Inflammatory macrophage treated with lipopolysaccharide for 4 hours (primary cell): ENCODE measurements around the gene SDK2.
A peak's percentile ranks its signal among the peaks of the same experiment; 100 is the strongest.

Experiments
- DNase-seq: peaks from one replicate; pipeline ENCODE4 v3.0.0-alpha.2; 2020

The SDK2 gene

DNA sequence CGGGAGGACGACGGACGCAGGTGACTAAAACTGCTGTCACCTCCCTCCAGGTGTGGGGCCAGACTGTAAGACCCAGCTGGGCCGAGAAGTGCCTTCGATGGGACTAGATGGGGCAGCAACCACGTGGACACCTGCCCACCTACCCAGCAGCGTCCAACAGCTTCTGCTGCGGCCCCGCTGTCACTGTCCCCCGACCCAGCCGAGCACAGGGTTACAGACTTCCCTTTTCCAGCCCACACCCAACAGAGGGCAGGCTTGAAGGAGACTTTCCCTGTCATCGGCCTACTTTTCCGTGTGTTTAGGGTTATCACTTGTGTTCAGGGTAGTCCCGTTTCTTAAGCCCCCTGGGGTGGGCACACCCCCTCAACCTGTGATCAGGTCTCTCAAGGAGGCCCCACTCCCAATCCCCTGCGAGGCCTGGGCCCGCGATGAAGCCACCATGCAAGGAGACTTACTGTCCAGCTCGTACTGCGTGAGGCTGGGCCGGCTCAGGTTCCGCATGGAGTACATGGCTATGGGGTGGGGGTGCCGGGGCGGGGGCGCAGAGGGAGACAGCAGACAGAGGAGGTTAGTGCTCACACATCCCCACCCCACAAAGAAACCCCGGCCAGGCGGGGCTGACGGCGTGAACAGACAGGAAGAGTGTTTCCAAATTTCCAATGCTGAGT lies 263.7 kb downstream of the SDK2 start:
- DNase-seq, result no peak

- DNase-seq, result no peak
These were observed 264.4 kb downstream of the SDK2 start for GRCh38 chr17:73379826-73380225.

GRCh38 chr17:73378974-73379470 lies 265.2 kb downstream of the SDK2 start:
- DNase-seq, result no peak

DNA sequence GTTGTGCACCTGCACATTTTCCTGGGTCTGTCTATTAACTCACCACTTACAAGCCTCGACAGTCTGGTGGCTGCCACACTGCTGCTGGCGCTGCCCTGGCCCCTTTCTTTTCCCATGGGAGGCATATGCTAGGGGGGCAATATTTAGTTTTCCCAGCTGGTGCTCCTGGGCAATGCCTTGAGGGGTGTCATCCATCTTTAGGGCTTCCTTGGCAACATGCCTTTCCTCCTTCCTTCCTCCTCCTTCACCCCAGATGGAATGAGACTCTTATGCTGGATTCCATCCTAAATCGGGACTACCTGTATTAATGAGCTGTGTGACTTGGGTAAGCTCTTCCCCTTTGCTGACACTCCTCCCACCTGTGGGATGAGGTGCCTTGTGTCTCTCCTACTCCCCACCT lies 267.6 kb downstream of the SDK2 start:
- no peak for DNase-seq

DNA sequence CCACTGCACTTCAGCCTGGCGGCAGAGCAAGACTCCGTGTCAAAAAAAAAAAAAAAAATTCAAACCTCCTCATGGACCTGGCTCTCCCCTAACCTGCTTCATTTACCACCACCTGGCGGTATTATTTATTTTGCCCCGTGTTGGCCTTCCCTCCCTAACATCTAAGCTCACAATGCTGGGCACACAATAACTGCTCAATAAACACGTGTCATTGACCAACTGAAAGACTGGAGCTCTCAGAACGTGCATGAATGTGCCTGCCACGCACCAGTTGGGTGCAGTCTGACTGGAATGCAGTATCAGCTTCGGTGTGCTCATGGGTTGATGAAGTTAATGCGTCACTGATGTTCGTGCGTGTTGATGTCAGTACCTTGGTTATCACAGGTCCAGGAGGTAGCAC lies 268.1 kb downstream of the SDK2 start:
- no peak for DNase-seq

DNA sequence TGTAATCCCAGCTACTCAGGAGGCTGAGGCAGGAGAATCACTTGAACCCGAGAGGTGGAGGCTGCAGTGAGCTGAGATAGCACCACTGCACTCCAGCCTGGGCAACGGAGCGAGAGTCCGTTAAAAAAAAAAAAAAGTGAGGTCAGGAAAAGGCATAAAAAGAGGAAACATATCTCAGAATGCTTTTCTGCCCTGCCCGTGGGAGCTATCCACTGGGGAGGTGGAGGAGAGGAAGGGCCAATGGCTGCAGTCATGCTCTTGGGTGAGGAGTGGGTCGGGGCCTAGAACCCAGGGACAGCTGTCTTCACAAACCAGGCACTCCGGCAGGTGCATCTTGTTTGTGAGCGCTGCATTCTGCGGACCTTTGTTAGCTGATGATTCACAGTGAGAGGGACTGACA lies 272.4 kb downstream of the SDK2 start:
- DNase-seq, result peak; percentile 12

DNA sequence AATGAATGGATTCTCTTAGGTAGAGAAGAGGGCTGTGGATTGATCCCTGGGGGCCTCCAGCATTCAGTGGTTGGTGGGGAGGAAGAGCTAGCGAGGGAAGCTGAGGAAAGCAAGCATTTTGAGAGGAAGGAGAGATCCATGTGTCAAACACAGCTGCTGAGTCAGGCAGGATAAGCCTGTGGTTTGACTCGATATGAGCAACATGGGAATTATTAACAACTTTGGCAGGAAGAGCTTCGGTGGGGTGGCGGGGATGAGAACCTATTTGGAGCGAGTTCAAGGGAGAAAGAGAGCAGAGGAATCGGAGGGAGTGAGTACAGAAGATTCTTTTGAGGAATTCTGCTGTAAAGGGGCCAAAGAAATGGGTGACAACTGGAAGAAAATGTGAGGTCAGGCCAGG lies 273.0 kb downstream of the SDK2 start:
- no peak for DNase-seq

DNA sequence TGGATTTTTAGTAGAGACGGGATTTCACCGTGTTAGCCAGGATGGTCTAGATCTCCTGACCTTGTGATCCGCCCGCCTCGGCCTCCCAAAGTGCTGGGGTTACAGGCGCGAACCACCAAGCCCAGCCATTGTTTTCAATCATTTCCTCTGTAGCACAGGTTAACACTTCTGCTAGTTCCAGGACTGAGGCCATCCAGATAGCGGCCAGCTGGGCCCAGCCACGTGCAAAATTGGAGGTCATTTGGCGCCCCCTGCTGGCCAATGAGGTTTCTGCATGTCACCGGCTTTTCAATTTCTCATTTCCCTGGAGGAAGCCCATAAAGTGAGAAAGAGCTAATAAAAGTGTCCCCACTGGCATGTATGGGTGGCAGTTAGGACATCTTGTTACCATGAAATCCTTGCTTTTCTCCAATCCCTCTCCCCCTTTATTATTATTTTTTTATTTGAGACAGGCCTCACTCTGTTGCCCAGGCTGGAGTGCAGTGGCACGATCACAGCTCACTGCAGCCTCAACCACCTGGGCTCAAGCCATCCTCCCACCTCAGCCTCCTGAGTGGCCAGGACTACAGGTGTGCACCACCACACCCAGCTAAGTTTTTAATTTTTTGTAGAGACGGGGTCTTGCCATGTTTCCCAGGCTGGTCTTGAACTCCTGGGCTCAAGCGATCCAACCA lies 274.3 kb downstream of the SDK2 start:
- DNase-seq, result peak; percentile 67

DNA sequence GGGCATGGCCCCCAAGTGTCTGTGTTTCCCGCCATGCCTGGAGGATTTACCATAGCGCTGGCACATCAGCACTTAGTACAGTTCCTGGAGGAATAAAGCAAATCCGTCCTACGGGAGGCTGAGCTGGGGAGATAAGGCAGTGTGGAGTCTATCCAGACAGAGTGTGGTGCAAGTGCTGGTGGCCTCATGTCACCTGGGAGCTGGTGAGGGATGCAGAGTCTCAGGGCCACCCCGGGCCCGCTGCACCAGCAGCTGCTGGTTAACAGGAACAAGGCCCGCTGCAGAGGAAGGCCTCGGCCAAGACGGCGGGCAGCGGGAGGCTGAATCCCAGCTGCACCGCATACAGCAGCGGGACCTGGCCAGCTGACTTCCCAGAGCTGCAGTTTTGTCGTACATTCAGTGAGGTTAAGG lies 275.1 kb downstream of the SDK2 start:
- no peak for DNase-seq

- DNase-seq, result no peak
These were observed 276.1 kb downstream of the SDK2 start for GRCh38 chr17:73368085-73368631.

GRCh38 chr17:73365906-73366623 lies 278.2 kb downstream of the SDK2 start:
- no peak for DNase-seq

- no peak for DNase-seq
These were observed 278.9 kb downstream of the SDK2 start for GRCh38 chr17:73365301-73365874.

GRCh38 chr17:73364155-73364522 lies 280.1 kb downstream of the SDK2 start:
- no peak for DNase-seq

DNA sequence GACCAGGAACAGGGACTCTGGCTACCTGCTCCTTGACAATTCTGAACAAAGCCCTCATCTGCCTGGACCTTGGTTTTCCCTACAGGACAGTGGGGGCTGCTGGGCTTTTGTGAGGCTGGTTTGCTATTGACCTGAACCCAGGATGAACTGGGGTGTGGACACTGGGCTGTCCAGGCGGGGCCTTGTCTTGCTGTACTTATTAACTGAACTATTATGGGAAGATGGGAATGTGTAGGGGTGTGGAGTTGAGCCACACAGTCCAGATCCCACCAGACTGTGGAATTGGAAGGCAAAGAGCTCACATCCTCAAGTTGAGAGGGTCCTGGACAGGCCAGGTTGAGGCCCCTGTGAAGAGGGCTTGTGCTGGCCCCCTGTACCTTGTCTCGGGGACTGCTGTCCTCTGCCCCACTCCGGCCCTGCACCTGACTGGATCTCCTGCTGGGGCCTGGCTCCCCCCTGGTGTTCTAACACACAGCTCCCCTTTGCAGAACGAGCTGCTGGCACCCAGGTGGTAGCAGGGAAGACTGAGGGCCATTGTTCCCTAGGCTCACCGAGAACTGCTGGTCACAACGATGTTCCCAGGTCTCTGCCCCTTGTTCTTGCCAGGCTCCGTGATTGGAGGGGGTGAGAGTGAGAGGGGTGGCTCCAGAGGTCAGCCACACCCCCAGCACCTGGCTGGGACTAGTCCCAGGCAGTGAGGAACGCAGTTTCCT lies 280.6 kb downstream of the SDK2 start:
- no peak for DNase-seq

DNA sequence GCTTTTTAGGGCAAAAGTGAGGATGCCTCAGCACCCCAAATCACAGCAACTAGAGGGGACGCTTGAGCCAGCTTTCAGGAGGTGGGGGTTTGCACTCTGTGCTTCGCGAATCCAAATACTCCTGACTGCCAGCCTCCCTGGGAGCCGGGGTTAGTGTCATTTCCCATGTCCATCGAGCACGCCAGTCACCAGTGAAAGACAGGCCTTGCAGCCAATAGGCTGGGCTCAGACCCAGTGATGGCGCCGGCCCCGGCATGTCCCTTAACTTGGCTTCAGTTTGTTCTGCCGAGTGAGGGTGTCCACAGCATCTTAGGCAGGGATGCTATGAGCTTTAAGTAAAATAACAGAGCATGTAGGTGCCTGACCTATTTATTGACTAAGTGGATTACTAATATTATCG lies 281.5 kb downstream of the SDK2 start:
- no peak for DNase-seq

GRCh38 chr17:73360961-73361761 lies 283.1 kb downstream of the SDK2 start:
- DNase-seq, result no peak

- DNase-seq, result peak; percentile 7
These were observed 284.2 kb downstream of the SDK2 start for GRCh38 chr17:73359987-73360410.

GRCh38 chr17:73359352-73359751 lies 284.9 kb downstream of the SDK2 start:
- DNase-seq, result no peak

DNA sequence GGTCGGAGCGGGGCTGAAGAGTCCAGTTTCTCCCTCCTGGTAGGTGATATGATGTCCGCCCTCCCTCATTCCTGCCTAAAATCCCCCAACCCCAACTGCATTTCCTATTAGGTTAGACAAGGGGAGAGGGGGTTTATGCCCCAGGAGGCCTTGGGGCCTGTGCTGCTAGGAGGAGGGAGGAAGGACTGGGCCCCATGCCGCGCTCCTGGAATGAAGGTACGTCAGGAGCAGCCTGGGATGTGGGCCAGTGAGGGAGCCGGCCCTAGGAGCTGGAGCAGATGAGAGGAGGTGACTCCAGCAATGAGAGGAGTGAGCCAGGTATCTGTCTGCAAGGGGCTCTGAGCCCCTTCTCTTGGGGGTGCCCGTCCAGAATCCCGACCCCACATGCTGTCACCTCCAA lies 285.6 kb downstream of the SDK2 start:
- DNase-seq, result no peak

GRCh38 chr17:73357981-73358380 lies 286.3 kb downstream of the SDK2 start:
- no peak for DNase-seq

- DNase-seq, result no peak
These were observed 286.9 kb downstream of the SDK2 start for GRCh38 chr17:73357318-73357717.
